Activated CD8-positive, alpha-beta memory T cell treated with anti-CD3 and anti-CD28 coated beads, Interleukin-2, amount 50 U/mL, for 1 hour (primary cell): ENCODE results near the gene PCDHA11.
"Not testable (repeated sequence)": the region's sequence is repeated elsewhere in the genome, so short reads cannot be mapped to it uniquely, and the experiment has no call there.

Experiments used
- DNase-seq: peaks from one replicate; pipeline ENCODE4 v3.0.0-alpha.2; 2020; ENCODE audit errors: extremely low read depth

Gene PCDHA11, protein sequence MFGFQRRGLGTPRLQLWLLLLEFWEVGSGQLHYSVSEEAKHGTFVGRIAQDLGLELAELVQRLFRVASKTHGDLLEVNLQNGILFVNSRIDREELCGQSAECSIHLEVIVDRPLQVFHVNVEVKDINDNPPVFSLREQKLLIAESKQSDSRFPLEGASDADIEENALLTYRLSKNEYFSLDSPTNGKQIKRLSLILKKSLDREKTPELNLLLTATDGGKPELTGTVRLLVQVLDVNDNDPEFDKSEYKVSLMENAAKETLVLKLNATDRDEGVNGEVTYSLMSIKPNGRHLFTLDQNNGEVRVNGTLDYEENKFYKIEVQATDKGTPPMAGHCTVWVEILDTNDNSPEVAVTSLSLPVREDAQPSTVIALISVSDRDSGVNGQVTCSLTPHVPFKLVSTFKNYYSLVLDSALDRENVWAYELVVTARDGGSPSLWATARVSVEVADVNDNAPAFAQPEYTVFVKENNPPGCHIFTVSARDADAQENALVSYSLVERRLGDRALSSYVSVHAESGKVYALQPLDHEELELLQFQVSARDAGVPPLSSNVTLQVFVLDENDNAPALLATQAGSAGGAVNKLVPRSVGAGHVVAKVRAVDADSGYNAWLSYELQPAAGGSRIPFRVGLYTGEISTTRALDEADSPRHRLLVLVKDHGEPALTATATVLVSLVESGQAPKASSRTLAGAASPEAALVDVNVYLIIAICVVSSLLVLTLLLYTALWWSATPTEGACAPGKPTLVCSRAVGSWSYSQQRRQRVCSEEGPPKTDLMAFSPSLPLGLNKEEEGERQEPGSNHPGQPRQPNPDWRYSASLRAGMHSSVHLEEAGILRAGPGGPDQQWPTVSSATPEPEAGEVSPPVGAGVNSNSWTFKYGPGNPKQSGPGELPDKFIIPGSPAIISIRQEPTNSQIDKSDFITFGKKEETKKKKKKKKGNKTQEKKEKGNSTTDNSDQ

DNA sequence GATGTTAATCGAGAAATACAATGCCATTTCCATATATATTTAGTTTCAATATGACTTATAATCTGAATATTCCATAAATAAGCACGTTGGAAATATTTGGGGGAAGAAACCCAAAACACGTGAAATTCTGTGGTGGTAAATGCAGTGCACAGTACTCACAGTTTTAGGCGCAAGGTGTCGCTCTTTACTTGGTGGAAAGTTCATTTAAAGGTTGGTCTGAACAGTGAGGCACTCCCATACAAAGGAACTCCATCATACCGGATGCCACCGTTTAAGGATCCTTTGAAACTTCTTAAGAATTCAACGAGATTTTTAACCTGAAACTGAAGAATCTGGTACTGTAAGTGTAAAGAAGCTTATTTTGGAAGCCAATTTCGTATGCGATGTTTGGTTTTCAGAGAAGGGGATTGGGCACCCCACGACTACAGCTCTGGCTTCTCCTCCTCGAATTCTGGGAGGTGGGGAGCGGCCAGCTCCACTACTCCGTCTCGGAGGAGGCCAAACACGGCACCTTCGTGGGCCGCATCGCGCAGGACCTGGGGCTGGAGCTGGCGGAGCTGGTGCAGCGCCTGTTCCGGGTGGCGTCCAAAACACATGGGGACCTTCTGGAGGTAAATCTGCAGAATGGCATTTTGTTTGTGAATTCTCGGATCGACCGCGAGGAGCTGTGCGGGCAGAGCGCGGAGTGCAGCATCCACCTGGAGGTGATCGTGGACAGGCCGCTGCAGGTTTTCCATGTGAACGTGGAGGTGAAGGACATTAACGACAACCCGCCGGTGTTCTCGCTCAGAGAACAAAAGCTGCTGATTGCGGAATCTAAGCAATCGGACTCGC lies at the start of gene PCDHA11:
Gene PCDHA11, plus strand, starts transcription at position 237 of the 834 bp plus-strand sequence. Its CDS starts 147 bp downstream, at position 384.
- no peak for DNase-seq

DNA sequence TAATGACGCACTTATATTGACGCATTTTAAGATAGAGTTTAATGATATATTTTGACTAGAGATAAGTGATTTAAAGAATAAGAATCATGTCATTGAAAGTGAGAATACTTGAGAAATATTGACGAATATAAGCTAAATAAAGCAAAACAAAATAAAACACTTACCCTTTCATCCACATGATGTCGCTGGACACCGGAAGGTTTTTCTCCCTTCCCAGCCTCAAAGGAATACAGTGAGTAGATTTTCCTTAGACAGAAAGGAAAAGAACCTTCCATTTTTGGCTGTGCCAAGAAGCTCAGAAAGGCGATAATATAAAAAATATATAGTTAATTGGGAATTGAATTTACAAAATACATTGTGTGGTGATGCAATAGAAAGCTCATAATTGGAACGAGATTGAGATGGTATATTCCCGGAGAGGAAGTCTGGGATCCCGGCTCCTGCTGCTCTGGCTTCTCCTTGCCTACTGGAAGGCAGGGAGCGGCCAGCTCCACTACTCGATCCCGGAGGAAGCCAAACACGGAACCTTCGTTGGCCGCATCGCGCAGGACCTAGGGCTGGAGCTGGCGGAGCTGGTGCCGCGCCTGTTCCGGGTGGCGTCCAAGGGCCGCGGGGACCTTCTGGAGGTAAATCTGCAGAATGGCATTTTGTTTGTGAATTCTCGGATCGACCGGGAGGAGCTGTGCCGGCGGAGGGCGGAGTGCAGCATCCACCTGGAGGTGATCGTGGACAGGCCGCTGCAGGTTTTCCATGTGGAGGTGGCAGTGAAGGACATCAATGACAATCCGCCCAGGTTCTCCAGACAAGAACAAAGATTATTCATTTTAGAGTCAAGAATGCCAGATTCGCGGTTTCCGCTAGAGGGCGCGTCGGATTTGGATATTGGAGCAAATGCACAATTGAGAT lies 47.1 kb upstream of the PCDHA11 start, which contains the start of gene PCDHA5:
Gene PCDHA5, plus strand, starts transcription at position 239 of the 906 bp plus-strand sequence.
- DNase-seq: no peak

DNA sequence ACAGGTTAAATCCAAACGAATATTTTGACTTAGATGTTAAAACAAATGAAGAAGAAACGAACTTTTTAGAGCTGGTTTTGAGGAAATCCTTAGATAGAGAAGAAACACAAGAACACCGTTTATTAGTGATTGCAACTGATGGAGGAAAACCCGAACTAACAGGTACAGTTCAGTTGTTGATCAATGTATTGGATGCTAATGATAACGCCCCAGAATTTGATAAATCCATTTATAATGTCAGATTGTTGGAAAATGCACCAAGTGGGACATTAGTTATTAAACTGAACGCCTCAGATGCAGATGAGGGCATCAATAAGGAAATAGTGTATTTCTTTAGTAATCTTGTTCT lies 46.5 kb upstream of the PCDHA11 start:
- DNase-seq: no peak

DNA sequence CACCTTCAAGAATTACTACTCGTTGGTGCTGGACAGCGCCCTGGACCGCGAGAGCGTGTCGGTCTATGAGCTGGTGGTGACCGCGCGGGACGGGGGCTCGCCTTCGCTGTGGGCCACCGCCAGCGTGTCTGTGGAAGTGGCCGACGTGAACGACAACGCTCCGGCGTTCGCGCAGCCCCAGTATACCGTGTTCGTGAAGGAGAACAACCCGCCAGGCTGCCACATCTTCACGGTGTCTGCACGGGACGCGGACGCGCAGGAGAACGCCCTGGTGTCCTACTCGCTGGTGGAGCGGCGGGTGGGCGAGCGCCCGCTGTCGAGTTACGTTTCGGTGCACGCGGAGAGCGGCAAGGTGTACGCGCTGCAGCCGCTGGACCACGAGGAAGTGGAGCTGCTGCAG lies 45.8 kb upstream of the PCDHA11 start:
- not testable (repeated sequence) for DNase-seq

DNA sequence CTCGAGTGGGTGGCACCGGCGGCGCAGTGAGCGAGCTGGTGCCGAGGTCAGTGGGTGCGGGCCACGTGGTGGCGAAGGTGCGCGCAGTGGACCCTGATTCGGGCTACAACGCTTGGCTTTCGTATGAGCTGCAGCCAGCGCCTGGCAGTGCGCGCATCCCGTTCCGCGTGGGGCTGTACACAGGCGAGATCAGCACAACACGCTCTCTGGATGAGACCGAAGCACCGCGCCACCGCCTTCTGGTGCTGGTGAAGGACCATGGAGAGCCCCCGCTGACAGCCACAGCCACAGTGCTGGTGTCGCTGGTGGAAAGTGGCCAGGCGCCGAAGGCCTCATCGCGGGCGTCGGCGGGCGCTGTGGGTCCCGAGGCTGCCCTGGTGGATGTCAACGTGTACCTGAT lies 45.3 kb upstream of the PCDHA11 start:
- no peak for DNase-seq

DNA sequence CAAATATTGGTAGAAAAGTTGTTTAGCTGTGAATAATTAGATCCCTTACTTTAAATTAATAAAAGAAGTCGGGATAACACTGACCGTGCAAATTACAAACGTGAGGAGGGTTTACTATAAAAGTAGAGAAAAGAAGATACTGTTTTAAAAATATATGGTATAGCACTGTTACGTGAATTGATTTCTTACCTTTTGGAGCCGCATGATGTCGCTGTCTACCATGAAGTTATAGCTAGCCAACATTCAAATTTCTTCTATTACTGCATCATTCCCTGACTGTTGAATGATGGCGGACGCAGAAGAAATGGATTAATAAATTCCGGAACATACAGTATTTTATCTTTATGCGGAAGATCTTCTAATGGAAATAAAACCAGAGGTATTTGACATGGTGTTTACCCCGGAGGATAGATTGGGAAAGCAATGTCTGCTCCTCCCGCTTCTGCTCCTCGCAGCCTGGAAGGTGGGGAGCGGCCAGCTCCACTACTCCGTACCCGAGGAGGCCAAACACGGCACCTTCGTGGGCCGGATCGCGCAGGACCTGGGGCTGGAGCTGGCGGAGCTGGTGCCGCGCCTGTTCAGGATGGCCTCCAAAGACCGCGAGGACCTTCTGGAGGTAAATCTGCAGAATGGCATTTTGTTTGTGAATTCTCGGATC lies 40.9 kb upstream of the PCDHA11 start, which contains the start of gene PCDHA6:
Gene PCDHA6, plus strand, starts transcription at position 257 of the 658 bp plus-strand sequence. Its CDS starts 132 bp downstream, at position 389.
- no peak for DNase-seq

DNA sequence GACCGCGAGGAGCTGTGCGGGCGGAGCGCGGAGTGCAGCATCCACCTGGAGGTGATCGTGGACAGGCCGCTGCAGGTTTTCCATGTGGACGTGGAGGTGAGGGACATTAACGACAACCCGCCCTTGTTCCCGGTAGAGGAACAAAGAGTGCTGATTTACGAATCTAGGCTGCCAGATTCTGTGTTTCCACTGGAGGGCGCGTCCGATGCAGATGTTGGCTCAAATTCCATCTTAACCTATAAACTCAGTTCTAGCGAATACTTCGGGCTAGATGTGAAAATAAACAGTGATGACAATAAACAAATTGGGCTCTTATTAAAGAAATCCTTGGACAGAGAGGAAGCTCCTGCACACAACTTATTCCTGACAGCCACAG lies 40.4 kb upstream of the PCDHA11 start:
- DNase-seq: no peak

DNA sequence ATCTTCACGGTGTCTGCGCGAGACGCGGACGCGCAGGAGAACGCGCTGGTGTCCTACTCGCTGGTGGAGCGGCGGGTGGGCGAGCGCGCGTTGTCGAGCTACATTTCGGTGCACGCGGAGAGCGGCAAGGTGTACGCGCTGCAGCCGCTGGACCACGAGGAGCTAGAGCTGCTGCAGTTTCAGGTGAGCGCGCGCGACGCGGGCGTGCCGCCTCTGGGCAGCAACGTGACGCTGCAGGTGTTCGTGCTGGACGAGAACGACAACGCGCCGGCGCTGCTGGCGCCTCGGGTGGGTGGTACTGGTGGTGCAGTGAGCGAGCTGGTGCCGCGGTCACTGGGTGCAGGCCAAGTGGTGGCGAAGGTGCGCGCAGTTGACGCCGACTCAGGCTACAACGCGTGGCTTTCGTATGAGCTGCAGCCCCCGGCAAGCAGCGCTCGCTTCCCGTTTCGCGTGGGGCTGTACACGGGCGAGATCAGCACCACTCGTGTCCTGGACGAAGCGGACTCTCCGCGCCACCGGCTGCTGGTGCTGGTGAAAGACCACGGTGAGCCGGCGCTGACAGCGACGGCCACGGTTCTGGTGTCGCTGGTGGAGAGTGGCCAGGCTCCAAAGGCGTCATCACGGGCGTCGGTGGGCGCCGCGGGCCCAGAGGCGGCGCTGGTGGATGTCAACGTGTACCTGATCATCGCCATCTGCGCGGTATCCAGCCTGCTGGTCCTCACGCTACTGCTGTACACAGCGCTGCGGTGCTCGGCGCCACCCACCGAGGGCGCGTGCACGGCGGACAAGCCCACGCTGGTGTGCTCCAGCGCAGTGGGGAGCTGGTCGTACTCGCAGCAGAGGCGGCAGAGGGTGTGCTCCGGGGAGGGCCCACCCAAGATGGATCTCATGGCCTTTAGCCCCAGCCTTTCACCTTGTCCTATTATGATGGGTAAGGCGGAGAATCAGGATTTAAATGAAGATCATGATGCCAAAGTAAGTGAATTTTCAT lies 39.0 kb upstream of the PCDHA11 start:
- not testable (repeated sequence) for DNase-seq

DNA sequence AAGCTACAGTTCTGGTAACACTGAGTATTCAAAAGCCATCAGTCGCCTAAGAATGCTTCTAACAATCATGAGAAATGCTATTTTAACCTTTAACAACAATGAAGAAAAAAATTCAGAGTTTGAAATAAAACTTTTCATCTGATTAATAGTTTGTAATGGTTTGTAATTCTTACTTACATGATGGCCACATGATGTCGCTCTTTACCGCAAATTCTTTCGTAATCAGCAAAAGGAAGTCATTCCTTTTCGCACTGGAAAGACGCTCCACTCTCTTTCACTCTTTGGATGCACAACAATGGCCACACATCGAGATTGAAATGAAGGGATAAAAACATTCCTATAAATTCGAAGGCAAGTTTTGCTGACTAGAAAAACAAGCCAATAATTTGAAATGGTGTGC lies 34.8 kb upstream of the PCDHA11 start, which contains the start of gene PCDHA7:
Gene PCDHA7, plus strand, starts transcription at position 277 of the 400 bp plus-strand sequence. Its CDS starts 115 bp downstream, at position 392.
- DNase-seq: no peak

DNA sequence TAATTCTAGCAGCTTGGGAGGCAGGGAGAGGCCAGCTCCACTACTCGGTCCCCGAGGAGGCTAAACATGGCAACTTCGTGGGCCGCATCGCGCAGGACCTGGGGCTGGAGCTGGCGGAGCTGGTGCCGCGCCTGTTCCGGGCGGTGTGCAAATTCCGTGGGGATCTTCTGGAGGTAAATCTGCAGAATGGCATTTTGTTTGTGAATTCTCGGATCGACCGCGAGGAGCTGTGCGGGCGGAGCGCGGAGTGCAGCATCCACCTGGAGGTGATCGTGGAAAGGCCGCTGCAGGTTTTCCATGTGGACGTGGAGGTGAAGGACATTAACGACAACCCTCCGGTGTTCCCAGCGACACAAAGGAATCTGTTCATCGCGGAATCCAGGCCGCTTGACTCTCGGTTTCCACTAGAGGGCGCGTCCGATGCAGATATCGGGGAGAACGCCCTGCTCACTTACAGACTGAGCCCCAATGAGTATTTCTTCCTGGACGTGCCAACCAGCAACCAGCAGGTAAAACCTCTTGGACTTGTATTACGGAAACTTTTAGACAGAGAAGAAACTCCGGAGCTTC lies 34.2 kb upstream of the PCDHA11 start:
- not testable (repeated sequence) for DNase-seq

DNA sequence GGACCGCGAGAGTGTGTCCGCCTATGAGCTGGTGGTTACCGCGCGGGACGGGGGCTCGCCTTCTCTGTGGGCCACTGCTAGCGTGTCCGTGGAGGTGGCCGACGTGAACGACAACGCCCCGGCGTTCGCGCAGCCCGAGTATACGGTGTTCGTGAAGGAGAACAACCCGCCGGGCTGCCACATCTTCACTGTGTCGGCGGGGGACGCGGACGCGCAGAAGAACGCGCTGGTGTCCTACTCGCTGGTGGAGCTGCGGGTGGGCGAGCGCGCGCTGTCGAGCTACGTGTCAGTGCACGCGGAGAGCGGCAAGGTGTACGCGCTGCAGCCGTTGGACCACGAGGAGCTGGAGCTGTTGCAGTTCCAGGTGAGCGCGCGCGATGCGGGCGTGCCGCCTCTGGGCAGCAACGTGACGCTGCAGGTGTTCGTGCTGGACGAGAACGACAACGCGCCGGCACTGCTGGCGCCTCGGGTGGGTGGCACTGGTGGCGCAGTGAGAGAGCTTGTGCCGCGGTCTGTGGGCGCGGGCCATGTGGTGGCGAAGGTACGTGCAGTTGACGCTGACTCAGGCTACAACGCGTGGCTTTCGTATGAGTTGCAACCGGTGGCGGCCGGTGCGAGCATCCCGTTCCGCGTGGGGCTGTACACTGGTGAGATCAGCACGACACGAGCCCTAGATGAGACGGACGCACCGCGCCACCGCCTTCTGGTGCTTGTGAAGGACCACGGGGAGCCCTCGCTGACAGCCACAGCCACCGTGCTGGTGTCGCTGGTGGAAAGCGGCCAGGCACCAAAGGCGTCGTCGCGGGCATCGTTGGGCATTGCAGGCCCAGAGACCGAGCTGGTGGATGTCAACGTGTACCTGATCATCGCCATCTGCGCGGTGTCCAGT lies 32.9 kb upstream of the PCDHA11 start:
- no peak for DNase-seq

DNA sequence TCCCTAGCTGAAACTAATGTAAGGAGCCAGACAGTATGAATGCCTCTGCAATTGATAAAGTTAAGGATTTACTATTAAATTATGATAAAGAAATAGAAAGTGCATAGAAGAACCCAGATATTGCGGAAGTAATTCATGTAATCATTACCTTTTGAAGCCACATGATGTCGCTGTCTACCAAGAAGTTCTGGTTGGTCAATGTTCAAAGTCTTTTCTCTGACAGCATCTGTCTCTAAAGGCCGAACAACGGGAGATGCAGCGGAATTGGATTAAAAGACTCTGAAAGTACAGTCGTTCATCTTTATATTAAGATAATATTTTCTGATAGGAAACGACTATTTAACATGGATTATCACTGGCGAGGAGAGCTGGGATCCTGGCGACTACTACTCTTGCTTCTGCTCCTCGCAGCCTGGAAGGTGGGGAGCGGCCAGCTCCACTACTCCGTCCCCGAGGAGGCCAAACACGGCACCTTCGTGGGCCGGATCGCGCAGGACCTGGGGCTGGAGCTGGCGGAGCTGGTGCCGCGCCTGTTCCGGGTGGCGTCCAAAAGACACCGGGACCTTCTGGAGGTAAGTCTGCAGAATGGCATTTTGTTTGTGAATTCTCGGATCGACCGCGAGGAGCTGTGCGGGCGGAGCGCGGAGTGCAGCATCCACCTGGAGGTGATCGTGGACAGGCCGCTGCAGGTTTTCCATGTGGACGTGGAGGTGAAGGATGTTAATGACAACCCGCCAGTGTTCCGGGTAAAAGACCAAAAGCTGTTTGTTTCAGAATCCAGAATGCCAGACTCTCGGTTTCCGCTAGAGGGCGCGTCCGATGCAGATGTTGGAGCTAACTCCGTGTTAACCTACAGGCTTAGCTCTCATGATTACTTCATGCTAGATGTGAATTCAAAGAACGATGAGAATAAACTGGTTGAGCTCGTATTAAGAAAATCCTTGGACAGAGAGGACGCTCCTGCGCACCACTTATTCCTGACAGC lies 27.5 kb upstream of the PCDHA11 start, which contains the start of gene PCDHA8:
Gene PCDHA8, plus strand, starts transcription at position 210 of the 985 bp plus-strand sequence. Its CDS starts 135 bp downstream, at position 345.
- DNase-seq: no peak

DNA sequence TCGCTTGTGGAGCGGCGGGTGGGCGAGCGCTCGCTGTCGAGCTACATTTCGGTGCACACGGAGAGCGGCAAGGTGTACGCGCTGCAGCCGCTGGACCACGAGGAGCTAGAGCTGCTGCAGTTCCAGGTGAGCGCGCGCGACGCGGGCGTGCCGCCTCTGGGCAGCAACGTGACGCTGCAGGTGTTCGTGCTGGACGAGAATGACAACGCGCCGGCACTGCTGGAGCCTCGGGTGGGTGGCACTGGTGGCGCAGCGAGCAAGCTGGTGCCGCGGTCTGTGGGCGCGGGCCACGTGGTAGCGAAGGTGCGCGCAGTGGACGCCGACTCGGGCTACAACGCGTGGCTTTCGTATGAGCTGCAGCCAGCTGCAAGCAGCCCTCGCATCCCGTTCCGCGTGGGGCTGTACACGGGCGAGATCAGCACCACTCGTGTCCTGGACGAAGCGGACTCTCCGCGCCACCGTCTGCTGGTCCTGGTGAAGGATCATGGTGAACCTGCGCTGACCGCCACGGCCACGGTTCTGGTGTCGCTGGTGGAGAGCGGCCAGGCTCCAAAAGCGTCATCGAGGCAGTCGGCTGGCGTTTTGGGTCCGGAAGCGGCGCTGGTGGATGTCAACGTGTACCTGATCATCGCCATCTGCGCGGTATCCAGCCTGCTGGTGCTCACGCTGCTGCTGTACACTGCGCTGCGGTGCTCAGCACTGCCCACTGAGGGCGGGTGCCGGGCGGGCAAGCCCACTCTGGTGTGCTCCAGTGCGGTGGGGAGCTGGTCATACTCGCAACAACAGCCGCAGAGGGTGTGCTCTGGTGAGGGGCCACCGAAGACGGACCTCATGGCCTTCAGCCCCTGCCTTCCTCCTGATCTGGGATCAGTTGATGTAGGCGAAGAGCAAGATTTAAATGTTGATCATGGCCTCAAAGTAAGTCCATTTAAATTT lies 25.7 kb upstream of the PCDHA11 start:
- DNase-seq: no peak
